ENCODE measurements around the gene RTBDN.

GRCh38 chr19:12872255-12872654 lies 37.9 kb upstream of the RTBDN start:
- no peak for TF ChIP-seq TARDBP (IDR thresholded peaks at IDR 0.05)
- TF ChIP-seq BHLHE40 (IDR thresholded peaks at IDR 0.05; ENCODE audit: borderline replicate concordance) = no peak
- TF ChIP-seq SP1 (IDR thresholded peaks at IDR 0.05) = no peak
- TF ChIP-seq FOXK2 (IDR thresholded peaks at IDR 0.05) = no peak
- no peak for TF ChIP-seq ARNT (IDR thresholded peaks at IDR 0.05)
- no peak for TF ChIP-seq ZNF384 (IDR thresholded peaks at IDR 0.05)
- no peak for TF ChIP-seq CTBP1 (IDR thresholded peaks at IDR 0.05; ENCODE audit: borderline replicate concordance)
- TF ChIP-seq HDGF (IDR thresholded peaks at IDR 0.05; ENCODE audit: borderline replicate concordance) = no peak
- no peak for TF ChIP-seq FOXM1 (IDR thresholded peaks at IDR 0.05; ENCODE audit: borderline replicate concordance)
- no peak for TF ChIP-seq LEF1 (IDR thresholded peaks at IDR 0.05; ENCODE audit: borderline replicate concordance)
- no peak for TF ChIP-seq SUZ12 (IDR thresholded peaks at IDR 0.05)
- TF ChIP-seq FOXA1 (IDR thresholded peaks at IDR 0.05) = no peak
